Nephron (organoid): ENCODE data around the gene KRT75.

Experiments
- H3K27ac Mint-ChIP-seq, 3 experiments: 2 replicates each; pipeline ENCODE4 v1.8.0; 2020; ENCODE audit warnings: mixed read lengths in 3 of 3, mild to moderate bottlenecking in 2 of 3, moderate library complexity in 1 of 3
- H3K27me3 Mint-ChIP-seq: 2 replicates; pipeline ENCODE4 v1.8.0; 2021; ENCODE audit warnings: low read depth, mild to moderate bottlenecking, moderate library complexity, mixed read lengths
- H3K36me3 Mint-ChIP-seq: 2 replicates; pipeline ENCODE4 v1.8.0; 2020; ENCODE audit warnings: low read depth, mixed read lengths
- H3K4me1 Mint-ChIP-seq: 2 replicates; pipeline ENCODE4 v1.8.0; 2020; ENCODE audit warnings: mixed read lengths
- H3K4me3 Mint-ChIP-seq, 3 experiments: 2 replicates each; pipeline ENCODE4 v1.8.0; 2020; ENCODE audit warnings: mild to moderate bottlenecking in 3 of 3, mixed read lengths in 3 of 3, moderate library complexity in 2 of 3
- H3K9me3 Mint-ChIP-seq: 2 replicates; pipeline ENCODE4 v1.8.0; 2020; ENCODE audit warnings: mixed read lengths
- TF ChIP-seq, protein P1 (sequence below), 3 experiments: fragments of 200-600 bp; sonication (generic); IDR thresholded peaks; one replicate each; pipeline ENCODE4 v1.5.0; 2021; ENCODE audit warnings: antibody characterized with exemption in 3 of 3; ENCODE audit not compliant: unreplicated experiment in 3 of 3

Gene KRT75

DNA sequence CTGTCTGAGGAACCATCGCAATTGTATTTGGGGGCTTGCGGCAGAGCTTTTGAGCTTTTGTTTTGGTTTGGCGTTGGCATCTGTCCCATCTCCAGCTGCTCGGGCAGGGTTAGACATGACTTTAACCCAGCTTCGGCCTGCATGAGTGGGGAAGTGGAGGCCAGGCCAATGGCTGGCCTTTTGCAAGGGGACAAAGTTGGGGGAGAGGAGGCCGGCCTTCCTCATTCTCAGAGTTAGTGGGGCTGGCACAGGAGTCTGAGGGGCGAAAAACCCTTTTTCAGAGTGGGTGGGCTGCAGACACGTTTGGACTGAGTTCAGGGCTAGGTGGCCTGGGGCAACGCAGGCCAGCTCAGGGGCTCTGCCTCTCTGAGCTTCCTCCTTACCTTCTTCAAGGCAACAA lies 33.3 kb downstream of the KRT75 start:
- Mint-ChIP-seq H3K27ac (no peak overlapping the region), H3K4me1 (no peaks in the 10 kb centered on the region), H3K36me3 (no peaks in the 10 kb centered on the region), H3K27me3 (peaks cover 18% of the 10 kb centered on the region), H3K9me3 (no peaks in the 10 kb centered on the region), H3K4me3 (no peak overlapping the region)
- TF ChIP-seq, protein P1, sequence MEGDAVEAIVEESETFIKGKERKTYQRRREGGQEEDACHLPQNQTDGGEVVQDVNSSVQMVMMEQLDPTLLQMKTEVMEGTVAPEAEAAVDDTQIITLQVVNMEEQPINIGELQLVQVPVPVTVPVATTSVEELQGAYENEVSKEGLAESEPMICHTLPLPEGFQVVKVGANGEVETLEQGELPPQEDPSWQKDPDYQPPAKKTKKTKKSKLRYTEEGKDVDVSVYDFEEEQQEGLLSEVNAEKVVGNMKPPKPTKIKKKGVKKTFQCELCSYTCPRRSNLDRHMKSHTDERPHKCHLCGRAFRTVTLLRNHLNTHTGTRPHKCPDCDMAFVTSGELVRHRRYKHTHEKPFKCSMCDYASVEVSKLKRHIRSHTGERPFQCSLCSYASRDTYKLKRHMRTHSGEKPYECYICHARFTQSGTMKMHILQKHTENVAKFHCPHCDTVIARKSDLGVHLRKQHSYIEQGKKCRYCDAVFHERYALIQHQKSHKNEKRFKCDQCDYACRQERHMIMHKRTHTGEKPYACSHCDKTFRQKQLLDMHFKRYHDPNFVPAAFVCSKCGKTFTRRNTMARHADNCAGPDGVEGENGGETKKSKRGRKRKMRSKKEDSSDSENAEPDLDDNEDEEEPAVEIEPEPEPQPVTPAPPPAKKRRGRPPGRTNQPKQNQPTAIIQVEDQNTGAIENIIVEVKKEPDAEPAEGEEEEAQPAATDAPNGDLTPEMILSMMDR (IDR thresholded peaks at IDR 0.05; ENCODE audit: unreplicated experiment in 3 of 3), result no peak

GRCh38 chr12:52399756-52400155 lies 34.4 kb downstream of the KRT75 start:
- Mint-ChIP-seq H3K27me3 (peaks cover 25% of the 10 kb centered on the region), H3K27ac (no peak overlapping the region), H3K4me1 (no peaks in the 10 kb centered on the region), H3K9me3 (no peaks in the 10 kb centered on the region), H3K36me3 (no peaks in the 10 kb centered on the region), H3K4me3 (no peak overlapping the region)
- TF ChIP-seq, protein P1 (IDR thresholded peaks at IDR 0.05; ENCODE audit: unreplicated experiment in 3 of 3), result no peak

- Mint-ChIP-seq H3K36me3 (no peaks in the 10 kb centered on the region), H3K4me3 (no peak overlapping the region), H3K27me3 (peaks cover 25% of the 10 kb centered on the region), H3K9me3 (no peaks in the 10 kb centered on the region), H3K4me1 (peaks cover 5% of the 10 kb centered on the region), H3K27ac (no peak overlapping the region)
- TF ChIP-seq, protein P1 (IDR thresholded peaks at IDR 0.05; ENCODE audit: unreplicated experiment in 3 of 3), result no peak
Measured at GRCh38 chr12:52398176-52398575, 36.0 kb downstream of the KRT75 start.

DNA sequence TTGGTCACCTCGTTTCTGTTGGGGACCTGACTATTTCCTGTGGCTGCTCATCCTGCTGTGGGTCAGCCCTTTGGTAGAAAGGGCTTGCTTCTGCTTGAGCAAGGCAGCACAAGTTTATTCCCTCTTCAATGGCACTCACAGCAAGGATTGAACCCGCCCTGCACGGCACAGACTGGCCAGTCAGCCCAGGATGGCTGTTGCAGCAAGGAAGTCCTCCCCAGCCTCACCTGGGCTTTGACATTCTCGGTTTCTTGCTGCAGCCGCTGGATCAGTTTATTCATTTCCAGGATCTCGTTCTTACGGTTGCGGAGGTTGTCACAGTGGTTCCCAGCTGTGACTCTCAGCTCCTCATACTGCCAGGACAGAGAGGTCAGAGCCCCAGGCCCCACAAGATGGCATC lies 37.5 kb downstream of the KRT75 start:
- Mint-ChIP-seq H3K36me3 (no peaks in the 10 kb centered on the region), H3K4me1 (peaks cover 9% of the 10 kb centered on the region), H3K27ac (no peak overlapping the region), H3K4me3 (no peak overlapping the region), H3K27me3 (peaks cover 20% of the 10 kb centered on the region), H3K9me3 (no peaks in the 10 kb centered on the region)
- TF ChIP-seq, protein P1 (IDR thresholded peaks at IDR 0.05; ENCODE audit: unreplicated experiment in 3 of 3), result no peak

DNA sequence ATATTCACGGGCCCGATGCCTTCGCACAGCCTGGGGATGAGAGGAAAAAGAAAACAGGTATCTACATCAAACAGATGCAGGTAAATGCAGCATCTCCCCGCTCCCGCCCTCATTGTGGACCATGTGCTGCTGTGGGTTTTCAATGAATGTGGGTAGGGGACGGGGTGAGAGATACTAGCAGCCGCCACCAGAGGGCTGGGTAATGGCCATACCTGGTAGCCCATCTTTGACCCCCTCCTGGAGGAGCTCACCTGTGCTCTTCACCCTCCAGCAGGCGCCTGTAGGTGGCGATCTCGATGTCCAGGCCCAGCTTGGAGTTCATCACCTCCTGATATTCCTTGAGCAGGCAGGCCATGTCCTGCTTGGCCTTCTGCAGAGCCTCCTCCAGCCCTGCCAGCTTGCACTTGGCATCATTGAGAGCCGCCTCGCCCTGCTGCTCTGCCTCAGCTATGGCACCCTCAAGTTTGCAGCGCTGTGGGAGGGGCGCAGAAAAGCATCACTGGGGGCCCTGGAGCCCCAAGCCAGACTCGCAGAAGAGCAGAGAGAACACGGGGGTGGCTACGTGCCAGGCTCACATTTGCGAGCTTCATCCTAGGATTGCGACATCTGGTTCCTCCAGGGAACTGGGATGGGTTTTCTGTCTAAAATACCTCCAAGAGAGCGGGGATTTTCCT lies 38.3 kb downstream of the KRT75 start:
- Mint-ChIP-seq H3K4me1 (peaks cover 9% of the 10 kb centered on the region), H3K9me3 (no peaks in the 10 kb centered on the region), H3K4me3 (no peak overlapping the region), H3K27me3 (peaks cover 23% of the 10 kb centered on the region), H3K27ac (no peak overlapping the region), H3K36me3 (no peaks in the 10 kb centered on the region)
- TF ChIP-seq, protein P1 (IDR thresholded peaks at IDR 0.05; ENCODE audit: unreplicated experiment in 3 of 3), result peak in 1 of 3 experiments; percentile 15

DNA sequence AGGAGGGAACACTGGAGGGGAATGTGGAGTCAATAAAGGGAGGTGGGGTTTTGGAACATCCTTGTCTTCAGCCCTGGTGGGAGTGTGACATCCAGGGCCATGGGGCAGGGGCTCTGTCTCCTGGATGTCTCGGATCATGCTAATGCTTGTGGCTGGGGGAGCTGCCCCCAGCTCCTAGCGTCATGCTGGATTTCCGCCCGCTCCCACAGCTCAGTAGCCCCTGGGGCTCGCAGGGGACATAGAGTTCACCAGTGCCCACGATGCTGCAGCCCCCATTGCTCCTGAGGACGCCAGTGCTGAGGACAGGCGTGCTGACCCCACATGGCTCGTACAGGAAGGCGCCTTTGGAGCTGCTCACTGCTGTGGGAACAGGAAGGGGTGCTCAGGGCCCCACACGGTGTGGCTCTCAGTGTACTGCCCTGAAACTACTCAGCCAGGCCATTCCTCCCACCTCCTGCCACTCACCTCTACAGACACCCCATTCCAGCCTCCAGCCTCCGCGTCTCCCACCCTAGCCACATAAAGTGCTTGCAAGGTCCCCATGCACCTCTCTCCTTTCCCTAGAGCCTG lies 39.2 kb downstream of the KRT75 start:
- TF ChIP-seq, protein P1 (IDR thresholded peaks at IDR 0.05; ENCODE audit: unreplicated experiment in 3 of 3), result no peak
- Mint-ChIP-seq H3K27me3 (peaks cover 23% of the 10 kb centered on the region), H3K4me1 (peaks cover 9% of the 10 kb centered on the region), H3K27ac (peak overlapping the region in 1 of 3 experiments; percentile 39), H3K36me3 (no peaks in the 10 kb centered on the region), H3K9me3 (no peaks in the 10 kb centered on the region), H3K4me3 (no peak overlapping the region)
